H9 (cell line): ENCODE measurements around the gene TOP1. TPM values are rescaled to one million over a fixed set of nuclear protein-coding genes. Genes with fewer than 3 reads are reported as not detected.

ENCODE experiments used
- DNase-seq: peaks from one replicate; pipeline ENCODE4 v3.0.0-alpha.2; 2017
- H2AFZ ChIP-seq: one replicate; pipeline ENCODE4 v1.6.1; 2013; ENCODE audit warnings: mild to moderate bottlenecking, low read length, control low read depth, moderate library complexity
- H2AK5ac ChIP-seq: 2 replicates; pipeline ENCODE4 v1.6.1; 2013; ENCODE audit warnings: low read length, control low read depth, mixed read lengths; ENCODE audit not compliant: insufficient read length
- H2BK120ac ChIP-seq: one replicate; pipeline ENCODE4 v1.6.1; 2013; ENCODE audit warnings: low read depth, mild to moderate bottlenecking, low read length, control low read depth, inconsistent platforms; ENCODE audit not compliant: poor library complexity, severe bottlenecking
- H2BK12ac ChIP-seq: 2 replicates; pipeline ENCODE4 v1.6.1; 2013; ENCODE audit warnings: low read length, control low read depth, mixed read lengths, low read depth; ENCODE audit not compliant: insufficient read length
- H2BK15ac ChIP-seq: 2 replicates; pipeline ENCODE4 v1.6.1; 2013; ENCODE audit warnings: low read depth, low read length, control low read depth
- H2BK20ac ChIP-seq: one replicate; pipeline ENCODE4 v1.6.1; 2013; ENCODE audit warnings: low read depth, mild to moderate bottlenecking, low read length, control low read depth, inconsistent platforms; ENCODE audit not compliant: poor library complexity, severe bottlenecking
- H2BK5ac ChIP-seq: 2 replicates; pipeline ENCODE4 v1.6.1; 2013; ENCODE audit warnings: low read length, control low read depth, mixed read lengths; ENCODE audit not compliant: insufficient read length
- H3K14ac ChIP-seq: 2 replicates; pipeline ENCODE4 v1.6.1; 2013; ENCODE audit warnings: low read length, control low read depth; ENCODE audit not compliant: insufficient read depth
- H3K18ac ChIP-seq: 2 replicates; pipeline ENCODE4 v1.6.1; 2013; ENCODE audit warnings: low read depth, mild to moderate bottlenecking, mixed read lengths, low read length, control low read depth; ENCODE audit not compliant: insufficient read length
- H3K23ac ChIP-seq: 2 replicates; pipeline ENCODE4 v1.6.1; 2013; ENCODE audit warnings: low read length, control low read depth, mixed read lengths, low read depth; ENCODE audit not compliant: insufficient read length
- H3K23me2 ChIP-seq: 2 replicates; pipeline ENCODE4 v1.6.1; 2013; ENCODE audit warnings: low read depth, mild to moderate bottlenecking, mixed read lengths, low read length, control low read depth; ENCODE audit not compliant: insufficient read length, poor library complexity, severe bottlenecking
- H3K27ac ChIP-seq: 2 replicates; pipeline ENCODE4 v1.5.1; 2013; ENCODE audit warnings: low read length, control low read depth, mixed read lengths, low read depth; ENCODE audit not compliant: insufficient read length
- H3K27me3 ChIP-seq: 2 replicates; pipeline ENCODE4 v1.6.1; 2013; ENCODE audit warnings: low read length, control low read depth, inconsistent platforms; ENCODE audit not compliant: insufficient read depth
- H3K4ac ChIP-seq: 2 replicates; pipeline ENCODE4 v1.6.1; 2013; ENCODE audit warnings: low read depth, mild to moderate bottlenecking, control low read depth, inconsistent platforms, low read length, moderate library complexity
- H3K4me1 ChIP-seq: 2 replicates; pipeline ENCODE4 v1.6.1; 2013; ENCODE audit warnings: low read length, control low read depth, inconsistent platforms; ENCODE audit not compliant: insufficient read depth
- H3K4me2 ChIP-seq: 2 replicates; pipeline ENCODE4 v1.6.1; 2013; ENCODE audit warnings: low read length, control low read depth, mixed read lengths; ENCODE audit not compliant: insufficient read length, insufficient read depth
- H3K56ac ChIP-seq: 2 replicates; pipeline ENCODE4 v1.6.1; 2013; ENCODE audit warnings: low read depth, mild to moderate bottlenecking, mixed read lengths, low read length, control low read depth; ENCODE audit not compliant: insufficient read length
- H3K79me1 ChIP-seq: 2 replicates; pipeline ENCODE4 v1.6.1; 2013; ENCODE audit warnings: low read depth, mild to moderate bottlenecking, moderate library complexity, low read length, control low read depth, inconsistent platforms; ENCODE audit not compliant: insufficient read depth, poor library complexity, severe bottlenecking
- H3K79me2 ChIP-seq: 2 replicates; pipeline ENCODE4 v1.6.1; 2013; ENCODE audit warnings: low read length, control low read depth, inconsistent platforms; ENCODE audit not compliant: insufficient read depth
- H3K9ac ChIP-seq: 2 replicates; pipeline ENCODE4 v1.6.1; 2013; ENCODE audit warnings: low read length, control low read depth, mixed read lengths; ENCODE audit not compliant: insufficient read length; ENCODE audit errors: extremely low read depth
- H3K9me3 ChIP-seq: one replicate; pipeline ENCODE4 v1.6.1; 2013; ENCODE audit warnings: low read depth, low read length, inconsistent platforms; ENCODE audit not compliant: control insufficient read depth
- H3T11ph ChIP-seq: one replicate; pipeline ENCODE4 v1.6.1; 2013; ENCODE audit warnings: mild to moderate bottlenecking, low read length, control low read depth, inconsistent platforms
- H4K20me1 ChIP-seq: one replicate; pipeline ENCODE4 v1.6.1; 2013; ENCODE audit not compliant: control insufficient read depth, insufficient read length, insufficient read depth
- H4K5ac ChIP-seq: 2 replicates; pipeline ENCODE4 v1.6.1; 2013; ENCODE audit warnings: low read depth, mild to moderate bottlenecking, mixed read lengths, low read length, control low read depth; ENCODE audit not compliant: insufficient read length
- H4K8ac ChIP-seq: replicated peaks from 2 replicates; pipeline ENCODE4 v1.6.1; 2013; ENCODE audit warnings: low read length, control low read depth, mixed read lengths, low read depth; ENCODE audit not compliant: insufficient read length
- H4K91ac ChIP-seq: 2 replicates; pipeline ENCODE4 v1.6.1; 2013; ENCODE audit warnings: low read depth, mild to moderate bottlenecking, moderate library complexity, mixed read lengths, low read length, control low read depth; ENCODE audit not compliant: insufficient read length
- H3K27ac Mint-ChIP-seq, 3 experiments: 2 replicates in 2 of 3; 3 replicates in 1 of 3; pipeline ENCODE4 v1.8.0; 2020 to 2021; ENCODE audit warnings: mixed read lengths in 3 of 3, mild to moderate bottlenecking in 1 of 3, moderate library complexity in 1 of 3
- H3K27me3 Mint-ChIP-seq: 2 replicates; pipeline ENCODE4 v1.8.0; 2021; ENCODE audit warnings: low read depth, mild to moderate bottlenecking, moderate library complexity, mixed read lengths
- H3K36me3 Mint-ChIP-seq, 3 experiments: 2 replicates in 2 of 3; 3 replicates in 1 of 3; pipeline ENCODE4 v1.8.0; 2020 to 2021; ENCODE audit warnings: low read depth in 3 of 3, mixed read lengths in 3 of 3; ENCODE audit not compliant: insufficient read depth in 1 of 3
- H3K4me1 Mint-ChIP-seq, 2 experiments: 2 replicates each; pipeline ENCODE4 v1.8.0; 2020; ENCODE audit warnings: mixed read lengths in 2 of 2
- H3K4me3 Mint-ChIP-seq, 2 experiments: 2 replicates in 1 of 2; 3 replicates in 1 of 2; pipeline ENCODE4 v1.8.0; 2020 to 2021; ENCODE audit warnings: mild to moderate bottlenecking in 2 of 2, mixed read lengths in 2 of 2, moderate library complexity in 1 of 2
- H3K9me3 Mint-ChIP-seq, 2 experiments: 2 replicates in 1 of 2; 3 replicates in 1 of 2; pipeline ENCODE4 v1.8.0; 2020; ENCODE audit warnings: mild to moderate bottlenecking in 2 of 2, mixed read lengths in 2 of 2, moderate library complexity in 1 of 2
- CTCF ChIP-seq: fragments of 200-600 bp; sonication (generic); conservative IDR thresholded peaks from 3 replicates; pipeline ENCODE4 v1.8.0; 2021; ENCODE audit warnings: antibody characterized with exemption, mild to moderate bottlenecking
- total RNA-seq: library from RNA; stranded (reverse); gene quantifications from 2 replicates; pipeline ENCODE4 v1.2.1, GENCODE V29; 2021

The TOP1 gene
- total RNA-seq, 1 experiment from 2014 or later: 96.4 TPM

GRCh38 chr20:41081276-41081814 lies 52.7 kb downstream of the TOP1 start:
- Histone ChIP-seq H3K27ac (no peak overlapping the region), H3K4me2 (no peak overlapping the region), H2AK5ac (no peak overlapping the region), H3K79me1 (no peaks in the 10 kb centered on the region), H3K14ac (no peak overlapping the region), H4K8ac (no peak overlapping the region), H3K56ac (no peak overlapping the region), H2BK20ac (no peak overlapping the region), H3K18ac (no peak overlapping the region), H3T11ph (no peak overlapping the region), H2BK12ac (no peak overlapping the region), H2BK5ac (no peak overlapping the region), H4K5ac (no peak overlapping the region), H3K4me1 (no peaks in the 10 kb centered on the region), H3K4ac (no peak overlapping the region), H2BK15ac (no peak overlapping the region), H2BK120ac (no peak overlapping the region), H4K20me1 (no peaks in the 10 kb centered on the region), H3K79me2 (no peaks in the 10 kb centered on the region), H2AFZ (no peak overlapping the region), H3K27me3 (no peaks in the 10 kb centered on the region), H3K23me2 (no peaks in the 10 kb centered on the region), H4K91ac (no peak overlapping the region), H3K9ac (no peak overlapping the region), H3K23ac (no peak overlapping the region), H3K9me3 (no peaks in the 10 kb centered on the region)
- TF ChIP-seq CTCF: no peak
- Mint-ChIP-seq H3K9me3 (no peaks in the 10 kb centered on the region), H3K36me3 (peaks cover 35 to 81% (median 64%) of the 10 kb centered on the region in 3 experiments; a peak in 6 of 7 replicates), H3K27ac (no peak overlapping the region), H3K4me1 (peaks cover 0 to 8% of the 10 kb centered on the region in 2 experiments), H3K27me3 (no peaks in the 10 kb centered on the region), H3K4me3 (no peak overlapping the region)
- no peak for DNase-seq
